ENCODE data around the gene NOTCH1.

NOTCH1 gene

DNA sequence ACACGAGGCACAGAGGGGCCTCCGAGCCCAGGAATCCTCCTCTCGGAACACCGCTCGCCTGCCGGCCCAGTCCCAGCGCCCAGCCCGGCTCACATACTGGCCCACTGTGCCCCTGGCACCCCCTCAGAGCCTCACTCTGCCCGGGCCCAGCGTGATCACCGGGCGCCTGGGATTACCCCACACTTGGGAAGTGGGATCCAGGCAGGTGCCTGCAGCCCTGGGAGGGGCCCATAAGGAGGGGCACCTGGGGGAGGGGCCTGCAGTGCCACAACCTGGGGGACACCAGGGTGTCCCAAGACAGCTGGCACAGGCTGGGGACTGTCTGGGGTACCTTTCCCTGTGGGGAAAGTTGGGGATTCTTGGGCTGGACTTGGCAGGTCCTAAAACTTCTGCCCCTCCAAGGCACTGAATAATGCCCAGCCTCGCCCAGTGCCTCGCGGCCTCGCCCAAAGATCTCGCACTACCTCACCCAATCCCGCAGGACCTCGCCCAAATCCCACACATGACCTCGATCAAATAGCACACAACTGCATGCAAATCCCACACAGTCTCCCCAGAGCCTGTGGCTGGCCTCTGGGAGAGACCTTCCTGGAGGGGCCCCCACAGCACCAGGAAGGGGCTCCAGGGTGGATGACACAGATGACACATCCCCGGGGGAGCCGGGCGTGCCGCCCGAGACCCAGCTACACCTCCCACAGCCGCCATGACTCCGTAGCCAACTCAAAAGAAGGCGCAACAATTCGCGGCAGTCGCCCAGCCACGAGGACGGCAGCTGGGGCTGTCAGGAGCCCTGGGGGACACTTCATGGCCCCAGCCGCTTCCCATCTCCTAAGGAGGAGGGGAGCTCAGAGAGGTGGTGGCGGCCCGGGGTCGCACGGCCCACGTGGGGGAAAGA is 13.7 kb downstream of the NOTCH1 start:
- H3K4me2 ChIP-seq (ENCODE audit: low read length), result no peak overlapping the region
- no peak overlapping the region for H3K9ac ChIP-seq (ENCODE audit: low read depth, low read length)
- H3K27me3 ChIP-seq (ENCODE audit: control insufficient read depth, insufficient read depth, low read length), result no peaks in the 10 kb centered on the region
- no peaks in the 10 kb centered on the region for H3K36me3 ChIP-seq (ENCODE audit: insufficient read depth, low read length)
- no peak overlapping the region for H3K4me3 ChIP-seq (ENCODE audit: low read length)
- peaks cover 4% of the 10 kb centered on the region for H3K4me1 ChIP-seq (ENCODE audit: control insufficient read depth, insufficient read depth, low read length)
- H3K9me3 ChIP-seq (replicated peaks; ENCODE audit: low read length), result no peaks in the 10 kb centered on the region

GRCh38 chr9:136531186-136531903 is 14.5 kb downstream of the NOTCH1 start:
- Histone ChIP-seq H3K9ac (ENCODE audit: low read depth, low read length) (no peak overlapping the region), H3K36me3 (ENCODE audit: insufficient read depth, low read length) (no peaks in the 10 kb centered on the region), H3K4me3 (ENCODE audit: low read length) (no peak overlapping the region), H3K9me3 (replicated peaks; ENCODE audit: low read length) (no peaks in the 10 kb centered on the region), H3K4me2 (ENCODE audit: low read length) (no peak overlapping the region), H3K4me1 (ENCODE audit: control insufficient read depth, insufficient read depth, low read length) (peaks cover 8% of the 10 kb centered on the region), H3K27me3 (ENCODE audit: control insufficient read depth, insufficient read depth, low read length) (peaks cover under 1% of the 10 kb centered on the region)

DNA sequence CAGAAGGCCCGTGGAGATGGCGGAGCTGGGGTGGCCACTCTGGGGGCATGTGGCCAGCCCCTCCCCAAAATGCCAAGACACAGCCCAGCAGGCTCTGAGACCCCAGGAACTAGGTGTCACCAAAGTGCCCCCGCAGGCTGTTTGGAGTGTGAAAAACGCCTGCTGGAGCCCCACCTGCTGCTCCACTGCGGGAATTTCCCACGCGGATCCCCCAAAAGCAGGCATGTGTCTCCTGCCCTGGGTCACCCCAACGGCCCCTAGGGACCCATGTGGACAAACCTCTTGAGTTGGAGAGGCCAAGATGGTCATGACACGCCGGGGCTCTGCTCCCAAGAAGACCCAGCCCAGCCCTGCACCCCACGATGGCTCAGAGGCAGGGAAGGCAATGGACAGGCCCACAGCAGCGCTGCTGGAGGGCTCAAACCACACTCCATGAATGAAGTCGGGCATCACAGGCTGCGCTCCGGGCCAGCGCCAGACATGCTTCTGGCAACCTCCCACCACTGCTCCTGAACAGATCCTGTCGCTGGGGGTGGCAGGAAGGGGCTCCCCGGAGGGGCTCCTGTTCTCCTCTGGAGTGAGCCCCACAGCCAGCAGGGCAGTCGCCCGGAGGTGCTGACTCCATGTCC is 15.3 kb downstream of the NOTCH1 start:
- Histone ChIP-seq H3K4me1 (ENCODE audit: control insufficient read depth, insufficient read depth, low read length) (peaks cover 11% of the 10 kb centered on the region), H3K36me3 (ENCODE audit: insufficient read depth, low read length) (no peaks in the 10 kb centered on the region), H3K4me2 (ENCODE audit: low read length) (no peak overlapping the region), H3K27me3 (ENCODE audit: control insufficient read depth, insufficient read depth, low read length) (peaks cover 3% of the 10 kb centered on the region), H3K9ac (ENCODE audit: low read depth, low read length) (no peak overlapping the region), H3K4me3 (ENCODE audit: low read length) (no peak overlapping the region), H3K9me3 (replicated peaks; ENCODE audit: low read length) (no peaks in the 10 kb centered on the region)

- H3K4me1 ChIP-seq (ENCODE audit: control insufficient read depth, insufficient read depth, low read length), result peaks cover 11% of the 10 kb centered on the region
- H3K9ac ChIP-seq (ENCODE audit: low read depth, low read length), result no peak overlapping the region
These were observed 16.1 kb downstream of the NOTCH1 start for GRCh38 chr9:136529516-136530460.

DNA sequence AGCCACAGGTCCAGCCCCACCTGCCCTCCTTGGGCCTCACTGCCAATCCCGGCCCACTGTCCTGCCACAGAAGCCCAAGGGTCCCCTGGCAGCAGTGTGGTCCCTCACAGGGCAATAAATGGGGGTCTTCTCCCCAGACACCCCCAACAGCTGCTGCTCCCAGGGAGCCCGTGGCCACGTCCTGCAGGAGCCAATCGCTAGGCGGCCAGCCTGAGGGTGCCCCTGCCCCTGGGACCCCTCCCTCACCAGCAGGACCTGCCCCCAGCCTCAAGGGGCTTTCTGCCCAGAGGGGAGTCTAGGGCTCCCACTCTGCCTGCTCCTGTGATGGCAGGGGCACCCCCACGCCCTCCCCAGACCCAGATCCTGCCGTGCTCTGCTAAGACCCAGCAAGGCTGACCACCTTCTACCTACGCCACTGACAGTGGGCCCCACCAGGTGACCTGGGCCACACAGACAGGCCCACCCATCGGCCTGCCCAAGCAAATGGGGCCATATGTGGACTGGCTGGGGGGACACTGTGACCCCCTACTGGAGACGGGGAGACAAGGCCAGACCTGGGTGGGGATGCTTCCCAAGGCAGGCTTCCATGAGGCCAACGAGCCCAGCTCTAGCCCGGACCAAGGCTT is 17.0 kb downstream of the NOTCH1 start:
- Histone ChIP-seq H3K4me1 (ENCODE audit: control insufficient read depth, insufficient read depth, low read length) (peaks cover 16% of the 10 kb centered on the region), H3K9ac (ENCODE audit: low read depth, low read length) (no peak overlapping the region), H3K36me3 (ENCODE audit: insufficient read depth, low read length) (no peaks in the 10 kb centered on the region), H3K4me3 (ENCODE audit: low read length) (no peak overlapping the region), H3K9me3 (replicated peaks; ENCODE audit: low read length) (no peaks in the 10 kb centered on the region), H3K27me3 (ENCODE audit: control insufficient read depth, insufficient read depth, low read length) (peaks cover 5% of the 10 kb centered on the region), H3K4me2 (ENCODE audit: low read length) (no peak overlapping the region)

More at GRCh38 chr9:136529516-136530460, 16.1 kb downstream of the NOTCH1 start:
- H3K9me3 ChIP-seq (replicated peaks; ENCODE audit: low read length), result no peaks in the 10 kb centered on the region
- no peak overlapping the region for H3K4me2 ChIP-seq (ENCODE audit: low read length)
- peaks cover 5% of the 10 kb centered on the region for H3K27me3 ChIP-seq (ENCODE audit: control insufficient read depth, insufficient read depth, low read length)
- no peak overlapping the region for H3K4me3 ChIP-seq (ENCODE audit: low read length)
- H3K36me3 ChIP-seq (ENCODE audit: insufficient read depth, low read length), result no peaks in the 10 kb centered on the region

GRCh38 chr9:136527721-136528710 is 17.8 kb downstream of the NOTCH1 start:
- H3K27me3 ChIP-seq (ENCODE audit: control insufficient read depth, insufficient read depth, low read length), result peaks cover 5% of the 10 kb centered on the region
- peaks cover 3% of the 10 kb centered on the region for H3K36me3 ChIP-seq (ENCODE audit: insufficient read depth, low read length)
- H3K4me1 ChIP-seq (ENCODE audit: control insufficient read depth, insufficient read depth, low read length), result peaks cover 19% of the 10 kb centered on the region
- no peaks in the 10 kb centered on the region for H3K9me3 ChIP-seq (replicated peaks; ENCODE audit: low read length)
- no peak overlapping the region for H3K4me2 ChIP-seq (ENCODE audit: low read length)
- H3K9ac ChIP-seq (ENCODE audit: low read depth, low read length), result no peak overlapping the region
- no peak overlapping the region for H3K4me3 ChIP-seq (ENCODE audit: low read length)

- Histone ChIP-seq H3K27me3 (ENCODE audit: control insufficient read depth, insufficient read depth, low read length) (peaks cover 5% of the 10 kb centered on the region), H3K36me3 (ENCODE audit: insufficient read depth, low read length) (peaks cover 3% of the 10 kb centered on the region), H3K4me2 (ENCODE audit: low read length) (no peak overlapping the region), H3K9ac (ENCODE audit: low read depth, low read length) (no peak overlapping the region), H3K4me1 (ENCODE audit: control insufficient read depth, insufficient read depth, low read length) (peaks cover 19% of the 10 kb centered on the region), H3K4me3 (ENCODE audit: low read length) (no peak overlapping the region), H3K9me3 (replicated peaks; ENCODE audit: low read length) (no peaks in the 10 kb centered on the region)
These were observed 18.7 kb downstream of the NOTCH1 start for GRCh38 chr9:136527131-136527530.

DNA sequence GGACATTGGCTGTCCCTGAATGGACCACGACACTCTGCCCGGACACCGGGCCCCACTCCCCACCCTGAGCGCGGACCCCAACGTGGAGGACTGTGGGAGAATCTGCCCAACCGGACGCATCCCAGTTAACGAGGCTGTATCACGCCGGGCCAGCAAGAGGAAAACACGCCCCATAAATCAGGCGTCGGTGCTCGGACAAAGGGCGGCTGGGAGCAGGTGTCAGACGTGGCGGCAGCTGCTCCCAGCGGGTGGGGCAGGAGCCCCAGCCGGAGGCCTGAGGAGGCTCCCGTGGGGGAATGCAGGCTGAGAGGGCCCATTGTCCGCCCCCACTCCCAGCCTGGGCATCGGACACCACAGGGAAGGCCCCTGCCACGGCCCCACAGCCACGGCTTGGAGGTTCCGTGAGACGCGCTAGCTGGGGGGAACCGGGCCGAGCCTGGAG is 19.2 kb downstream of the NOTCH1 start:
- H3K4me3 ChIP-seq (ENCODE audit: low read length), result no peak overlapping the region
- H3K4me2 ChIP-seq (ENCODE audit: low read length), result no peak overlapping the region
- H3K9ac ChIP-seq (ENCODE audit: low read depth, low read length), result no peak overlapping the region
- peaks cover 5% of the 10 kb centered on the region for H3K27me3 ChIP-seq (ENCODE audit: control insufficient read depth, insufficient read depth, low read length)
- H3K4me1 ChIP-seq (ENCODE audit: control insufficient read depth, insufficient read depth, low read length), result peaks cover 19% of the 10 kb centered on the region
- no peaks in the 10 kb centered on the region for H3K9me3 ChIP-seq (replicated peaks; ENCODE audit: low read length)
- H3K36me3 ChIP-seq (ENCODE audit: insufficient read depth, low read length), result peaks cover 3% of the 10 kb centered on the region

GRCh38 chr9:136525841-136526499 is 19.9 kb downstream of the NOTCH1 start:
- Histone ChIP-seq H3K27me3 (ENCODE audit: control insufficient read depth, insufficient read depth, low read length) (peaks cover 5% of the 10 kb centered on the region), H3K9me3 (replicated peaks; ENCODE audit: low read length) (no peaks in the 10 kb centered on the region), H3K4me2 (ENCODE audit: low read length) (no peak overlapping the region), H3K4me3 (ENCODE audit: low read length) (no peak overlapping the region), H3K4me1 (ENCODE audit: control insufficient read depth, insufficient read depth, low read length) (peaks cover 19% of the 10 kb centered on the region), H3K9ac (ENCODE audit: low read depth, low read length) (no peak overlapping the region), H3K36me3 (ENCODE audit: insufficient read depth, low read length) (peaks cover 3% of the 10 kb centered on the region)
